ENCODE data around the gene ACKR4. TPM values are rescaled to one million over a fixed set of nuclear protein-coding genes. Genes with fewer than 3 reads are reported as not detected.

ACKR4 gene
- total RNA-seq, 1 donor from 2014 or later = 5.2 TPM

DNA sequence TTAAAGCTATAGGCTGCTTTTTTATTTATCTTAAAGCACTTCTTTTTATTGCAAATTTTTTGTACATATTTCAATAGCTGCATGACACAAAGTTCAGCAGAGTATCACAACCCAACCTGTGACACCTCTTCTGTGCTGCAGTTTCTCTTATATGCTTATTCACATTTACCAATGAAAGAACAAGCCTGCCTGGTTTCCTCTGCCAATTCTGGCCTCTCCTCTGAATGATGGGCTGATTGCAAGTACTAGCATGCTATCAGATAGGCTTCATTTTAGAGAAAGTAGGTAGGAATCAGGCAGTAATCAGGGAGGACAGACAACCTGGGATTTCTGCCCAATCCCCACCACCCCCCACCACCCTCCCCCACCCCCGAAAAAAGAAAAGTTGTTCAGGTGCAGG, 26.6 kb downstream of the ACKR4 start:
- Histone ChIP-seq H3K4me3 (no peak overlapping the region), H3K9me3 (replicated peaks) (peaks cover 6% of the 10 kb centered on the region), H3K36me3 (peaks cover 59% of the 10 kb centered on the region), H3K27me3 (ENCODE audit: low read depth) (no peaks in the 10 kb centered on the region), H3K27ac (replicated peaks) (no peak overlapping the region), H3K4me1 (peaks cover 19% of the 10 kb centered on the region)
- TF ChIP-seq, protein P1, sequence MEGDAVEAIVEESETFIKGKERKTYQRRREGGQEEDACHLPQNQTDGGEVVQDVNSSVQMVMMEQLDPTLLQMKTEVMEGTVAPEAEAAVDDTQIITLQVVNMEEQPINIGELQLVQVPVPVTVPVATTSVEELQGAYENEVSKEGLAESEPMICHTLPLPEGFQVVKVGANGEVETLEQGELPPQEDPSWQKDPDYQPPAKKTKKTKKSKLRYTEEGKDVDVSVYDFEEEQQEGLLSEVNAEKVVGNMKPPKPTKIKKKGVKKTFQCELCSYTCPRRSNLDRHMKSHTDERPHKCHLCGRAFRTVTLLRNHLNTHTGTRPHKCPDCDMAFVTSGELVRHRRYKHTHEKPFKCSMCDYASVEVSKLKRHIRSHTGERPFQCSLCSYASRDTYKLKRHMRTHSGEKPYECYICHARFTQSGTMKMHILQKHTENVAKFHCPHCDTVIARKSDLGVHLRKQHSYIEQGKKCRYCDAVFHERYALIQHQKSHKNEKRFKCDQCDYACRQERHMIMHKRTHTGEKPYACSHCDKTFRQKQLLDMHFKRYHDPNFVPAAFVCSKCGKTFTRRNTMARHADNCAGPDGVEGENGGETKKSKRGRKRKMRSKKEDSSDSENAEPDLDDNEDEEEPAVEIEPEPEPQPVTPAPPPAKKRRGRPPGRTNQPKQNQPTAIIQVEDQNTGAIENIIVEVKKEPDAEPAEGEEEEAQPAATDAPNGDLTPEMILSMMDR (IDR thresholded peaks at IDR 0.05; ENCODE audit: borderline replicate concordance) = no peak
- intact Hi-C loops (cut with micrococcal nuclease) = no loop called here
- DNase-seq = no peak

GRCh38 chr3:132624790-132625189, 27.7 kb downstream of the ACKR4 start:
- H3K36me3 ChIP-seq = peaks cover 62% of the 10 kb centered on the region
- DNase-seq = no peak
- H3K27ac ChIP-seq (replicated peaks) = no peak overlapping the region
- no peak overlapping the region for H3K4me3 ChIP-seq
- peaks cover 18% of the 10 kb centered on the region for H3K4me1 ChIP-seq
- intact Hi-C loops (cut with micrococcal nuclease) = no loop called here
- peaks cover 6% of the 10 kb centered on the region for H3K9me3 ChIP-seq (replicated peaks)
- TF ChIP-seq, protein P1 (IDR thresholded peaks at IDR 0.05; ENCODE audit: borderline replicate concordance) = no peak
- H3K27me3 ChIP-seq (ENCODE audit: low read depth) = no peaks in the 10 kb centered on the region

DNA sequence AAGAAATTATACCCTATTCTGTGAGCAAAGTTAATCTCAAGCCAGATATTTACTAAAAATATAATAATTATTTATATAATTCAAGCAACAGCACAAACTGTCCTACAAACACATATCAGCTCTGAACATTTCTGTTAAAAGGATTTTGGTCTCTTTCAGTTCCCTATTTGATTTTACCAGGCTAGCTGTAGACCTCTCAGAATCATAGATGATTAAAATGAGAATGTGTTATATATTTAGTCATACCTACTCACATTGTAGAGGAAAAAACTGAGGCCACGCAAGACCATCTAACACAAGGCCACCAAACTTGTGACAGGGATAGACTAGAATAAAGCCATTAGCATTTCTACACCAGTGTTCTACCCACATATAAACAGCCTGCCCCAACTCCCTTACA, 28.5 kb downstream of the ACKR4 start:
- Histone ChIP-seq H3K27me3 (ENCODE audit: low read depth) (no peaks in the 10 kb centered on the region), H3K4me1 (peaks cover 10% of the 10 kb centered on the region), H3K4me3 (no peak overlapping the region), H3K27ac (replicated peaks) (no peak overlapping the region), H3K36me3 (peaks cover 60% of the 10 kb centered on the region), H3K9me3 (replicated peaks) (peaks cover 6% of the 10 kb centered on the region)
- TF ChIP-seq, protein P1 (IDR thresholded peaks at IDR 0.05; ENCODE audit: borderline replicate concordance) = no peak
- intact Hi-C loops (cut with micrococcal nuclease) = no loop called here
- DNase-seq = no peak

DNA sequence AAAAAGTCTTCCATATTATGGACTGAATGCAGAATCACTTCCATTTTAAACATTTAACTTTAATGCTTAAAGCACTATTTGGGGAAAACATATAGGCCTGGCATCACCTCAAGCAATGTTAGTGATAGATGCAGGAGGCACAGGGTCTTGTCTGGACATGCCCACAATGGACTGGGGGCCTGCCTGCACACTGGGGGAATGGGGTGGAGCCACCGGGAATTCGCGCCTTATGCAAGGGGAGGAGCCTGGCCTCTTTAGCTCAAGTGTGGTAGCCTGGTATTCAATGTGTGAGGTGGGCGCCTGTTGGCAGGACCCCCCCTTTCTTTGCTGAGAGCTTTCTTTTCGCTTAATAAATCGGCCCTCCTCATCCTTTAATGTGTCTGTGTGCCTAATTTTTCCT, 29.9 kb downstream of the ACKR4 start:
- Histone ChIP-seq H3K9me3 (replicated peaks) (no peaks in the 10 kb centered on the region), H3K4me1 (peaks cover 6% of the 10 kb centered on the region), H3K27me3 (ENCODE audit: low read depth) (no peaks in the 10 kb centered on the region), H3K27ac (replicated peaks) (no peak overlapping the region), H3K36me3 (peaks cover 50% of the 10 kb centered on the region), H3K4me3 (no peak overlapping the region)
- intact Hi-C loops (cut with micrococcal nuclease) = no loop called here
- TF ChIP-seq, protein P1 (IDR thresholded peaks at IDR 0.05; ENCODE audit: borderline replicate concordance) = no peak
- no peak for DNase-seq

DNA sequence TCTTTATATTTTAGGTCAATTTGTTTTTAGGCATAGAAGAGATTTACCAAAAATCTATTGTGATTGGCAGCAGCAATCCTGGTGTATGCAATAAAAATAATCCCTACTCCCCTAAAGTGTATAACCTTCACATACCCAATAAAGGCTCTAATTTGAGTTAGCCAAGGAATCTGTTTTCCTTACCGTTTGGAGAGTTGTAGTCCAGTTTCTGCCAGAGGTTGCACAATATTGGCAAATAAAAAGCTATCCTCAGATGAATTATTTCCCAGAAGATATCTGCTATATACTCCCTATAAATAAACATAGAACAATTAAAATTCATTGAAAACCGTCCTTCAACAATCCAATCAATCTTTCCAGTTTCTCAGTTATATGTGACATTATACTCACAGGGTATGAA, 31.1 kb downstream of the ACKR4 start:
- Histone ChIP-seq H3K9me3 (replicated peaks) (no peaks in the 10 kb centered on the region), H3K4me3 (no peak overlapping the region), H3K4me1 (no peaks in the 10 kb centered on the region), H3K27ac (replicated peaks) (no peak overlapping the region), H3K27me3 (ENCODE audit: low read depth) (no peaks in the 10 kb centered on the region), H3K36me3 (peaks cover 53% of the 10 kb centered on the region)
- TF ChIP-seq, protein P1 (IDR thresholded peaks at IDR 0.05; ENCODE audit: borderline replicate concordance) = no peak
- intact Hi-C loops (cut with micrococcal nuclease) = no loop called here
- DNase-seq = no peak

DNA sequence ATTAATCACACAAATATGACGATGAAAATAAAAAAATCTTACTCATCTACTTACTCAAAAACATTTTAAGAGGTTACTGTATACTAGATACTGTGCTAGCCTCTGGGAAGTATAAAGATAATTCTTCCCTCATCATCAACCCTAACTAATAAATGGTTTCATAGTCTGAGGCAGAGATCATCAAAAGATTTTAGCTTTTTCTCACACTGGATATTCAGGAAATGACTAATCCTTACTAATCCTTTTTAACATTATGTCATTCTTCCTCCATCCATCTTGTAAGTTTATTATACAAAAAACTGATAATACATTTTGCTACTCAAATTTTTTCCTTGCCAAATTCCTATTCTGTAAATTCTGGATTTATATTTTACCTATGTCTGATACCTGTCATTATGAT, 32.9 kb downstream of the ACKR4 start:
- intact Hi-C loops (cut with micrococcal nuclease) = no loop called here
- DNase-seq = no peak
- no peaks in the 10 kb centered on the region for H3K9me3 ChIP-seq (replicated peaks)
- no peak overlapping the region for H3K4me3 ChIP-seq
- H3K36me3 ChIP-seq = peaks cover 43% of the 10 kb centered on the region
- H3K27me3 ChIP-seq (ENCODE audit: low read depth) = no peaks in the 10 kb centered on the region
- no peak overlapping the region for H3K27ac ChIP-seq (replicated peaks)
- no peaks in the 10 kb centered on the region for H3K4me1 ChIP-seq
- TF ChIP-seq, protein P1 (IDR thresholded peaks at IDR 0.05; ENCODE audit: borderline replicate concordance) = no peak

Data from left ventricle myocardium inferior (tissue), 1 donor.